GM04504 (cell line): ENCODE results near the gene MON2.
"Not testable (repeated sequence)": the region's sequence is repeated elsewhere in the genome, so short reads cannot be mapped to it uniquely, and the experiment has no call there.

ENCODE experiments used
- DNase-seq: peaks from one replicate; pipeline ENCODE4 v3.0.0-alpha.2; 2012; ENCODE audit warnings: low read depth

The MON2 gene, protein sequence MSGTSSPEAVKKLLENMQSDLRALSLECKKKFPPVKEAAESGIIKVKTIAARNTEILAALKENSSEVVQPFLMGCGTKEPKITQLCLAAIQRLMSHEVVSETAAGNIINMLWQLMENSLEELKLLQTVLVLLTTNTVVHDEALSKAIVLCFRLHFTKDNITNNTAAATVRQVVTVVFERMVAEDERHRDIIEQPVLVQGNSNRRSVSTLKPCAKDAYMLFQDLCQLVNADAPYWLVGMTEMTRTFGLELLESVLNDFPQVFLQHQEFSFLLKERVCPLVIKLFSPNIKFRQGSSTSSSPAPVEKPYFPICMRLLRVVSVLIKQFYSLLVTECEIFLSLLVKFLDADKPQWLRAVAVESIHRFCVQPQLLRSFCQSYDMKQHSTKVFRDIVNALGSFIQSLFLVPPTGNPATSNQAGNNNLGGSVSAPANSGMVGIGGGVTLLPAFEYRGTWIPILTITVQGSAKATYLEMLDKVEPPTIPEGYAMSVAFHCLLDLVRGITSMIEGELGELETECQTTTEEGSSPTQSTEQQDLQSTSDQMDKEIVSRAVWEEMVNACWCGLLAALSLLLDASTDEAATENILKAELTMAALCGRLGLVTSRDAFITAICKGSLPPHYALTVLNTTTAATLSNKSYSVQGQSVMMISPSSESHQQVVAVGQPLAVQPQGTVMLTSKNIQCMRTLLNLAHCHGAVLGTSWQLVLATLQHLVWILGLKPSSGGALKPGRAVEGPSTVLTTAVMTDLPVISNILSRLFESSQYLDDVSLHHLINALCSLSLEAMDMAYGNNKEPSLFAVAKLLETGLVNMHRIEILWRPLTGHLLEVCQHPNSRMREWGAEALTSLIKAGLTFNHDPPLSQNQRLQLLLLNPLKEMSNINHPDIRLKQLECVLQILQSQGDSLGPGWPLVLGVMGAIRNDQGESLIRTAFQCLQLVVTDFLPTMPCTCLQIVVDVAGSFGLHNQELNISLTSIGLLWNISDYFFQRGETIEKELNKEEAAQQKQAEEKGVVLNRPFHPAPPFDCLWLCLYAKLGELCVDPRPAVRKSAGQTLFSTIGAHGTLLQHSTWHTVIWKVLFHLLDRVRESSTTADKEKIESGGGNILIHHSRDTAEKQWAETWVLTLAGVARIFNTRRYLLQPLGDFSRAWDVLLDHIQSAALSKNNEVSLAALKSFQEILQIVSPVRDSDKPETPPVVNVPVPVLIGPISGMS (N-terminal part only)

DNA sequence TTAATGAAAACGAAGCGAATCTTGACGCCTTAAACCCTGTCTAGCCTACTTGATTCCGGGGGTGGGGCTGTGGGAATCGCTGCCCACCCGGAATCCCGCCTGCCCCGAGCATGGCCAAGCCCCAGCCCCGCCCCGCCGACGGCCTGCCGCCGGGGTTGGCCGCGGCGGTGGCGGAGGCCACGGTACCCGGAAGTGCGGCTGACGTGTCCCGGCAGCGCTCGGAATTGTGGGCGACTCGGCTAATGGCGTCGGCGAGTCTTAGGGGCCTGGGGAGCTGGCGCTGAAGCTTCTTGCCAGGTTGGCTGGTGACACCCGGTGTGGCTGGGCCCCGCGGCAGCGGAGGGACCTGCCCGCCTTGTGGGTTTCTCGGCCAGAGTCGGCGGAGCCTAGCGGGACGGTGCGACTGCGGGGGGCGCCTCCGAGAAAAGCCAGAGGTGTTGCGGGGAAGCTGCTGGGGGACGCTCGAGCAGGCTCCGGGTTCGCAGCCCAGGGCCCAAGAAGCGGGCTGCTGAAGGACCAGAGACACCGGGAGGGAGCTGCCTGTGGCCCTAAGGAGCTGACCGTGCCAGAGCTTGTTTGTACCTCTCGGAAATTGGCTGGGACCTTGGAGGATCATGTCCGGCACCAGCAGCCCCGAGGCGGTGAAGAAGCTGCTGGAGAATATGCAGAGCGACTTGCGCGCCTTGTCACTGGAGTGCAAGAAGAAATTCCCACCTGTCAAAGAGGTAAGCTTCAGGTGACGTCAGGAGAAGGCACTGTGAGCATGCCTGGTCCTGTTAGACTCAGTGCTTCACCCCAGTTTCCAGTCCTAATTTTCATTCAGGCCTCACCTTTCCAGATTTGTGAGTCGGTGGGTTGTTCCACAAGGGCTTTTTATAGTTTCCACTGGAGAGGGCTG lies at the start of gene MON2:
Gene MON2, plus strand, starts transcription at position 233 of the 898 bp plus-strand sequence. Its CDS starts 382 bp downstream, at position 615.
- peak; percentile 65 for DNase-seq

DNA sequence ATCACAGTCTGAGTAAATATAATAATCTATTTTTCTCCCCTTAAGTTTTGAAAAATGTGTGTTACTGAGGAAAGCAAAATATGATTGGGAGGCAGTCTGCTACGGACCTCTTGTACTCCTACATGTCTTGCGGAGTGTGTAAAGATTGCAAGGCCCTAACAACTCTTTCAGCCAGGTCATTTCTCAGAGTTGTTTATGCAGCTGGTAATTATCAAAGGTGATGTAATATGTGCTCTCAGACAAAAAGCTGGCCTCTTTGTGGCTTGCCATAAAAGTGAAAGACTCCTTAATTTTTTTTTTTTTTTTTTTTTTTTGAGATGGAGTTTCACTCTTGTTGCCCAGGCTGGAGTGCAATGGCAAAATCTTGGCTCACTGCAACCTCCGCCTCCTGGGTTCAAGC lies 40.5 kb upstream of the MON2 start:
- DNase-seq: no peak

DNA sequence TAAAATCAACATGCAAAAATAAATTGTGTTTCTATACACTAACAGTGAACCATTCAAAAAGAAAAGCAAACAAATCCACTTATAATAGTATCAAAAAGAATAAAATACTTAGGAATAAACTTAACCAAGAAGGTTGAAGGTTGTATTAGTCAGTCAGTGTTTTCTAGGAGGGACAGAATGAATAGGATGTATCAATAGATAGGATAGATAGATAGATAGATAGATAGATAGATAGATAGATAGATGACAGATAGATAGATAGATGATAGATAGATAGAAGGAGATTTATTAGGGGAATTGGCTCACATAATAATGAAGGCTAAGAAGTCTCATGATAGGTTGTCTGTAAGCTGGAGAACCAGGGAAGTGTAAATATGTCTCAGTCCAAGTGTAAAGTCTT lies 37.2 kb upstream of the MON2 start:
- DNase-seq: no peak

- no peak for DNase-seq
These were observed 31.9 kb upstream of the MON2 start for GRCh38 chr12:62434494-62435302.

DNA sequence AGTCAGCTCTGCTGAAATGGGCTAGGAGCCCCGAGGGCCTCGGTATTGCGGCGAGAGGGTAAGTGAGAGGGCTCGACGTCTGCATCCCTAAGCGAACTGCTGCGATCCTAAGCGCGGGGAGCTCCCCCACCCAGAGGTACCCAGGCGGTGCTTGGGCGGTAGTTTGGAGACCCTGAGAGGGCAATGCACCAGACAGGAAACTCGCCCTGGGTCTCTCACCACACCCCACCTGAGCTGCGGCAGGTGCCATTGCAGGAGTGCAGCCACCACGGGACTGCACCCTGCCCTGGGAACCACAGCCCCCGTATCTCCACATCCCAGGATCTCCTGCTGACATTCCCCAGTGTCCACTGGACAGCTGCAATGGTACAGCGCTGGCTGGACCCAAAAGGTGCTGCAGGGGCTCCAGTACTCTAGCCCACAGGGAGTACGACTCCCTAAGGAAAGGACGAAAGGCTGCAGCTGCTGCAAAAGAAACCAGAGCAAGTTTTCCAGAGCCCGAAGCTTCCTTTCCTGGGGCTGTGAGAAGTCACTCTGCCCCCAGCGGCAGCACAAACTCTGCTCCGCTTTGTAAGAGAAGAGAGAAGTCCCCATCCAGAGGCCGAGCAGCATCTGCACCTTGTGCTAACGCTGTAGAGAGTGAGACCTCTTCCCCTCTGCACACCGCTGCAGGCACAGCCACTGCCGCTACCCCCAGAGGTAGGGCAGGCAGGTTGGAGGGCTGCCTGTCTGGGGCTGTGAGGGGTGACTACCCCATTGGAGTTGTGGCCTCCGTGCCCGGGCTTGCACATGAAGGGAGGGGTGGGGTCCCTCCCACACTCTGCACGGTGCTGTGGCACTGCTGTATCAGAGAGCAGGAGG lies 31.1 kb upstream of the MON2 start:
- peak; percentile 33 for DNase-seq

DNA sequence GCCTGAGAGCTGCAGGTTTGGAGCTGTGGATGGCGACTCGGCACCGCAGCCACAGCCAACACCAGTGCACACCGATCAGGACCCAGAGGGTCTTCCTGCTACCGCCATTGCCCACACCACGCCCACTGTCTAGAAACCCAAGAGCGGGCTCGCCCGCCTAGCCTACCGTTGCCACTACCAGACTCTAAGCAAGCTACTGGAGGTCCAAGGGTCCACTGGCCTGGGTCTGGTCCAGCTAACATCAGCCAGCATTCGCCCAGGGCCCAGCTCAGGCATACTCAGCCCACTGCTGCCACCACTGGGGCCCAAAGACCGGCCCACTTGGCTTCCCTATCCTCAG lies 30.5 kb upstream of the MON2 start:
- no peak for DNase-seq

DNA sequence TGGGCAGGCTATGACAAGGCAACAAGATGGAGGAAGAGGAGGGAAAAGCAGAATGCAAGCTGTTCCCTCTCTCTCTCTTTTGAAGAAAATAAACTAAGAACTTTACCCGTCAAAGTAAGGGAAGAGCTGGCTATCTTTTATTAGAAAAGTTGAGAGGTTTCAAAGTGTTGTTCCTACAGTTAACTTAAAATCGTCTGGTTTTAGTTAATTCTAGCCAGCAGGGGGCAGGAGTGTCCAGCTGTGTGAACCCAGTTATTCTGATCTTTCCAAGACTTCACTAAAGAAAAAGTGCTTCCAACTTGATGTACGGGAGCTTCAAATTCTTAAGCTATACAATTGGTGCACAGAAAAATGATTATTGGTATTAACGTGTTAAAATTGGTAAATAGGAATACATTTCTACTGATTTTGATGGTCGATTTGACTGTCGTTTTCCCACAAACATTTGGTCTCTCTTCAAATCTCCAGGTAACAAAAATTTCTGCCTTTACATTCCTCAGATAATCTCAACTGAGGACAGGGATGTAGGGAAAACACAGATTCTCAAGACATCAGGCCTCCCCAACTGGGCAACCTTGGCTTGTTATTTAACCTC lies 28.4 kb upstream of the MON2 start:
- peak; percentile 16 for DNase-seq

GRCh38 chr12:62446754-62447452 lies 19.7 kb upstream of the MON2 start:
- no peak for DNase-seq

- DNase-seq: no peak
These were observed 18.2 kb upstream of the MON2 start for GRCh38 chr12:62448436-62448835.

DNA sequence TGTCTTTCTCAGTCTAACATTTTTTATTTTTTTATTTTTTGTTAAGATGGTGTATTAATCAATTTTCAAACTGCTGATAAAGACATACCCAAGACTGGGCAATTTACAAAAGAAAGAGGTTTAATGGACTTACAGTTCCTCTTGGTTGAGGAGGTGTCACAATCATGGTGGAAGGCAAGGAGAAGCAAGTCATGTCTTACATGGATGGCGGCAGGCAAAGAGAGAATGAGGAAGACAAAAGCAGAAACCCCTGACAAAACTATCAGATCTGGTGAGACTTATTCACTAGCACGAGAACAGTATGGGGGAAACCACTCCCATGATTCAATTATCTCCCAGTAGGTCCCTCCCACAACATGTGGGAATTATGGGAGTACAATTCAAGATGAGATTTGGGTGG lies 11.2 kb upstream of the MON2 start:
- not testable (repeated sequence) for DNase-seq

GRCh38 chr12:62458626-62459025 lies 8.0 kb upstream of the MON2 start:
- no peak for DNase-seq

DNA sequence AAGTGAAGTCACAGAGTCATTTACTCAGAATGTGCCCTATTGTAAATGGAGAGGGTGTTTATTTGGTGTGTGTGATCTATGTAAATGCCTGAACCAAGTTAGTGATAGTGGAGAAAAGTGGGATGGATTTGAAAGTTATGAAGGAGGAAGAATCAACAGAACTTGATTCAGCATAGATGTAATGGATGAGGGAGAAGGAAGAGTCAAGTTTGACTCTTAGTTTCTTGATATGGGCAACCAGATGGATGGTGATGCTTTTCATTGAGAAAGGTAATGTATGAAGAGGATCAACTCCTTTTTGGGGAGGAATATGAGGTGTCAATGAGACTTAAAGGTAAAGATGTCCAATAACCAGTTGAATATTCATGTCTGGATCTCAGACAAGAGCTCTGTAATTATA lies 6.7 kb upstream of the MON2 start:
- DNase-seq: no peak

DNA sequence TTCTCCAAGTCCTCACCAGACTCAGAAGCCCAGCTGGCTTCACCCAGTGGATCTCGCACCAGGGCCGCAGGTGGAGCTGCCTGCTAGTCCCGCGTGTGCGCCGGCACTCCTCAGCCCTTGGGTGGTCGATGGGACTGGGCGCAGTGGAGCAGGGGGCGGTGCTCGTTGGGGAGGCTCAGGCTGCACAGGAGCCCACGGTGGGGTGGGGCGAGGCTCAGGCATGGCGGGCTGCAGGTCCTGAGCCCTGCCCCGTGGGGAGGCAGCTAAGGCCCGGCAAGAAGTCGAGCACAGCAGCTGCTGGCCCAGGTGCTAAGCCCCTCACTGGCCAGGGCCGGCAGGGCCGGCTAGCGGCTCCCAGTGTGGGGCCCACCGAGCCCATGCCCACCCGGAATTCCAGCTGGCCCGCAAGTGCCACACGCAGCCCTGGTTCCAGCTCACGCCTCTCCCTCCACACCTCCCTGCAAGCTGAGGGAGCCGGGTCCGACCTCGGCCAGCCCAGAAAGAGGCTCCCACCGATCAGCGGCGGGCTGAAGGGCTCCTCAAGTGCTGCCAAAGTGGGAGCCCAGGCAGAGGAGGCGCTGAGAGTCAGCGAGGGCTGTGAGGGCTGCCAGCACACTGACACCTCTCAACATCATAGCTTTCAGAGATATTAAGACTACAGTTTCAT lies 5.3 kb upstream of the MON2 start:
- not testable (repeated sequence) for DNase-seq

- not testable (repeated sequence) for DNase-seq
These were observed 3.4 kb upstream of the MON2 start for GRCh38 chr12:62463252-62463651.

- DNase-seq: no peak
These were observed 520 bp upstream of the MON2 start for GRCh38 chr12:62466018-62466593.

DNA sequence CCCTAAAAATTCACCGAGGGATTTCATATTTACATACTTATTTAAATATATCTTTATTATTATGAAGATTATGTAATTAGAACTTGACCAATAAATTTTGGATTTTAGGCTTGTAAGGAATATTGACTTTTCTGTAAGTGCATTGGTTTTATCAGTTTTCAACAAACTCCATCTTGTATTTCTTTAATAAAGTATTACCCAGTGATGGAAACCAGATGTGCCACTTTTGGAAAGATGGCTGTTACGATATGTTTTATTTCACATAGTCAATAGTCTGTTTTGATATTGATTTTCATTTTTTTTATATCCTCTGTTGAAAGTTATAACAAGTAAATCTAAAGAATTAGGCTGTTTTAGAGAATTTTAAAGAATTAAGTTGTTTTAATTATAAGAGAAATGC lies 1.8 kb downstream of the MON2 start:
- no peak for DNase-seq

GRCh38 chr12:62468935-62469334 lies 2.3 kb downstream of the MON2 start:
- no peak for DNase-seq

GRCh38 chr12:62469704-62470103 lies 3.1 kb downstream of the MON2 start:
- DNase-seq: no peak
